ENCODE measurements around the gene CYP27B1. TPM values are rescaled to one million over a fixed set of nuclear protein-coding genes. Genes with fewer than 3 reads are reported as not detected.

Gene CYP27B1
- total RNA-seq, 4 donors from 2014 or later: 3.0 TPM; not detected in 3

- 81 to 83% methylated on average over 12 of the region's 12 CpGs for WGBS, 2 donors
- H3K36me3 ChIP-seq: peaks cover 0 to 63% (median 3%) of the 10 kb centered on the region in 3 donors
- peaks cover 0 to 26% (median 6%) of the 10 kb centered on the region in 4 donors for H3K4me1 ChIP-seq
- H3K9me3 ChIP-seq: no peaks in the 10 kb centered on the region
- no peak for TF ChIP-seq CTCF (IDR thresholded peaks at IDR 0.05)
- no peak for TF ChIP-seq EP300 (IDR thresholded peaks at IDR 0.05)
- no peak for TF ChIP-seq POLR2A (IDR thresholded peaks at IDR 0.05)
- H3K4me3 ChIP-seq: peak overlapping the region; percentile 73 to 96 (median 82)
- H3K27ac ChIP-seq: peak overlapping the region in 1 of 4 donors; percentile 81
- no peaks in the 10 kb centered on the region for H3K27me3 ChIP-seq
- no peak for DNase-seq (ENCODE audit: low spot score in 2 of 2)
These were observed 16.6 kb upstream of the CYP27B1 start for GRCh38 chr12:57783466-57783801.

- H3K9me3 ChIP-seq: no peaks in the 10 kb centered on the region
- peaks cover 0 to 26% (median 6%) of the 10 kb centered on the region in 4 donors for H3K4me1 ChIP-seq
- H3K27ac ChIP-seq: peak within 1 kb of the TSS; percentile 11 to 81 (median 78)
- 1 to 2% methylated on average over 45 of the region's 45 CpGs for WGBS, 2 donors
- H3K4me3 ChIP-seq: peak within 1 kb of the TSS; percentile 73 to 96 (median 82)
- H3K36me3 ChIP-seq: peaks cover 0 to 57% (median 3%) of the 10 kb centered on the region in 3 donors
- H3K27me3 ChIP-seq: no peaks in the 10 kb centered on the region
- peak; percentile 95 to 99 for DNase-seq (ENCODE audit: low spot score in 2 of 2)
- peak; percentile 80 to 98 for TF ChIP-seq EP300 (IDR thresholded peaks at IDR 0.05)
- TF ChIP-seq CTCF (IDR thresholded peaks at IDR 0.05): peak; percentile 85 to 98 (median 94)
- peak; percentile 11 to 55 for TF ChIP-seq POLR2A (IDR thresholded peaks at IDR 0.05)
These were observed 16.0 kb upstream of the CYP27B1 start, which contains the start of gene TSFM for GRCh38 chr12:57782608-57783465. TSFM (plus strand) TSS chr12:57782787; CDS start chr12:57782802, 15 bp downstream.

- H3K4me1 ChIP-seq: peaks cover 0 to 26% (median 6%) of the 10 kb centered on the region in 4 donors
- H3K36me3 ChIP-seq: peaks cover 0 to 55% (median 3%) of the 10 kb centered on the region in 3 donors
- H3K4me3 ChIP-seq: peak overlapping the region; percentile 73 to 96 (median 82)
- H3K27ac ChIP-seq: peak overlapping the region in 1 of 4 donors; percentile 81
- no peaks in the 10 kb centered on the region for H3K27me3 ChIP-seq
- TF ChIP-seq CTCF (IDR thresholded peaks at IDR 0.05) (no peak), EP300 (IDR thresholded peaks at IDR 0.05) (no peak), POLR2A (IDR thresholded peaks at IDR 0.05) (no peak)
- WGBS, 2 donors: 24% methylated on average over 4 of the region's 4 CpGs
- no peaks in the 10 kb centered on the region for H3K9me3 ChIP-seq
- DNase-seq (ENCODE audit: low spot score in 2 of 2): no peak
These were observed 15.3 kb upstream of the CYP27B1 start for GRCh38 chr12:57782243-57782607.

GRCh38 chr12:57781801-57782200, 14.9 kb upstream of the CYP27B1 start:
- TF ChIP-seq POLR2A (IDR thresholded peaks at IDR 0.05) (no peak), CTCF (IDR thresholded peaks at IDR 0.05) (no peak), EP300 (IDR thresholded peaks at IDR 0.05) (no peak)
- H3K27me3 ChIP-seq: no peaks in the 10 kb centered on the region
- 55 to 70% methylated on average over 2 of the region's 2 CpGs for WGBS, 2 donors
- H3K36me3 ChIP-seq: peaks cover 0 to 55% (median 3%) of the 10 kb centered on the region in 3 donors
- no peak for DNase-seq (ENCODE audit: low spot score in 2 of 2)
- peaks cover 0 to 26% (median 6%) of the 10 kb centered on the region in 4 donors for H3K4me1 ChIP-seq
- H3K9me3 ChIP-seq: no peaks in the 10 kb centered on the region
- no peak overlapping the region for H3K4me3 ChIP-seq
- peak overlapping the region in 1 of 4 donors; percentile 4 for H3K27ac ChIP-seq

- WGBS, 2 donors: 94% methylated on average over 3 of the region's 3 CpGs
- H3K36me3 ChIP-seq: peaks cover 0 to 54% (median 3%) of the 10 kb centered on the region in 3 donors
These were observed 14.4 kb upstream of the CYP27B1 start for GRCh38 chr12:57781244-57781643.

More at GRCh38 chr12:57781244-57781643, 14.4 kb upstream of the CYP27B1 start:
- Histone ChIP-seq H3K9me3 (no peaks in the 10 kb centered on the region), H3K27ac (peak overlapping the region in 1 of 4 donors; percentile 4), H3K4me3 (no peak overlapping the region), H3K4me1 (peaks cover 0 to 26% (median 6%) of the 10 kb centered on the region in 4 donors), H3K27me3 (no peaks in the 10 kb centered on the region)
- no peak for TF ChIP-seq POLR2A (IDR thresholded peaks at IDR 0.05)
- no peak for TF ChIP-seq CTCF (IDR thresholded peaks at IDR 0.05)
- no peak for TF ChIP-seq EP300 (IDR thresholded peaks at IDR 0.05)
- no peak for DNase-seq (ENCODE audit: low spot score in 2 of 2)
